ENCODE measurements around the gene WDHD1. TPM values are rescaled to one million over a fixed set of nuclear protein-coding genes. Genes with fewer than 3 reads are reported as not detected.

Gene WDHD1
- total RNA-seq, 4 donors from 2014 or later: 1.2 to 2.3 (median 1.9) TPM

DNA sequence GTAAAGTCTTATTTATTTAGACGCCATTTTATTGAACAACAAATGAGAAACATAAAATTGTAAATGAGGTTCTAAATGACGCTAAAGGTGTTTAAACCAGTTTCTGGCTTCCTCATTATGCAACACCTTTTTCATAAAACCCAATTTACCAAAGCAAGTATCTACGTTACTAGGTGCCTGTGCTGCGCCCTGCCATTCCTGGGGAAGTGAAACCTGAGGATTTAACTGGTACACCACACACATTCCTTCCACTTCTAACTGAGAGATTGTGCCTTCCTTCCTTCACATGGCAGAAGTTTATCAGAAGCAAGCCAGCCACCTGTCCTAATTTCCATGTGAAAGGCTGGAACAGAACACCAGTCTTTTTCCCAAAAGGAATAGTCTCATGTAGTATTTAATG lies 84.0 kb downstream of the WDHD1 start:
- WGBS, 2 donors: 92 to 96% methylated on average over 4 of the region's 4 CpGs

DNA sequence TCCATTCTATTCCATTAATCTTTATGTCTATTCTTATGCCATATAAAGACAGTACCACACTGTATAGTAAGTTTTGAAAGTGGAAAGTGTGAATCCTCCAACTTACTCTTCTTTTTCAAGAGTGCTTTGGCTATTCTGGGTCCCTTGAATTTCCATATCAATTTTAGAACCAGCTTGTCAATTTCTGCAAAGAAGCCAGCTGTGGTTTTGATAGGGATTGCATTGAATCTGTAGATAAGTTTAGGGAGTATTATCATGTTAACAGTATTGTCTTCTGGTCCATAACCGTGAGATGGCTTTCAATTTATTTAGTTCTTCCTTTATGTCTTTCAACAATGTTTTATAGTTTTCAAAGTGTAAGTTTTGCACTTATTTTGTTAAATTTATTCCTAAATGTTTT lies 90.1 kb downstream of the WDHD1 start:
- intact Hi-C loops (cut with DNase I): no loop called here
- Histone ChIP-seq H3K4me1 (no peaks in the 10 kb centered on the region), H3K4me3 (replicated peaks in 1 of 3) (no peak overlapping the region), H3K27ac (no peak overlapping the region), H3K9me3 (no peaks in the 10 kb centered on the region), H3K36me3 (no peaks in the 10 kb centered on the region), H3K27me3 (no peaks in the 10 kb centered on the region)
- no peak for DNase-seq
- WGBS, 2 donors: 98 to 100% methylated on average over 1 of the region's 1 CpG
- no peak for TF ChIP-seq CTCF (IDR thresholded peaks at IDR 0.05)
- TF ChIP-seq POLR2A (IDR thresholded peaks at IDR 0.05): no peak

More for the DNA sequence above, 84.0 kb downstream of the WDHD1 start:
- Histone ChIP-seq H3K27me3 (no peaks in the 10 kb centered on the region), H3K27ac (no peak overlapping the region), H3K36me3 (no peaks in the 10 kb centered on the region), H3K9me3 (no peaks in the 10 kb centered on the region), H3K4me1 (no peaks in the 10 kb centered on the region), H3K4me3 (replicated peaks in 1 of 3) (no peak overlapping the region)
- TF ChIP-seq CTCF (IDR thresholded peaks at IDR 0.05) (no peak), POLR2A (IDR thresholded peaks at IDR 0.05) (no peak)
- no peak for DNase-seq
- intact Hi-C loops (cut with DNase I): no loop called here

GRCh38 chr14:54935958-54936357 lies 90.9 kb downstream of the WDHD1 start:
- TF ChIP-seq POLR2A (IDR thresholded peaks at IDR 0.05): no peak
- no peak for TF ChIP-seq CTCF (IDR thresholded peaks at IDR 0.05)
- Histone ChIP-seq H3K4me3 (replicated peaks in 1 of 3) (no peak overlapping the region), H3K27me3 (no peaks in the 10 kb centered on the region), H3K9me3 (no peaks in the 10 kb centered on the region), H3K27ac (no peak overlapping the region), H3K36me3 (no peaks in the 10 kb centered on the region), H3K4me1 (no peaks in the 10 kb centered on the region)
- DNase-seq: no peak
- intact Hi-C loops (cut with DNase I): no loop called here
- WGBS, 2 donors: 97% methylated on average over 5 of the region's 5 CpGs

- no peak overlapping the region for H3K4me3 ChIP-seq (replicated peaks in 1 of 3)
- no peaks in the 10 kb centered on the region for H3K4me1 ChIP-seq
- 50% methylated on average over 2 of the region's 2 CpGs for WGBS, 2 donors
- intact Hi-C loops (cut with DNase I): no loop called here
- H3K27ac ChIP-seq: no peak overlapping the region
- no peaks in the 10 kb centered on the region for H3K36me3 ChIP-seq
- DNase-seq: no peak
- no peaks in the 10 kb centered on the region for H3K27me3 ChIP-seq
- H3K9me3 ChIP-seq: no peaks in the 10 kb centered on the region
- no peak for TF ChIP-seq CTCF (IDR thresholded peaks at IDR 0.05)
- TF ChIP-seq POLR2A (IDR thresholded peaks at IDR 0.05): no peak
Measured at GRCh38 chr14:54935100-54935499, 91.8 kb downstream of the WDHD1 start.

DNA sequence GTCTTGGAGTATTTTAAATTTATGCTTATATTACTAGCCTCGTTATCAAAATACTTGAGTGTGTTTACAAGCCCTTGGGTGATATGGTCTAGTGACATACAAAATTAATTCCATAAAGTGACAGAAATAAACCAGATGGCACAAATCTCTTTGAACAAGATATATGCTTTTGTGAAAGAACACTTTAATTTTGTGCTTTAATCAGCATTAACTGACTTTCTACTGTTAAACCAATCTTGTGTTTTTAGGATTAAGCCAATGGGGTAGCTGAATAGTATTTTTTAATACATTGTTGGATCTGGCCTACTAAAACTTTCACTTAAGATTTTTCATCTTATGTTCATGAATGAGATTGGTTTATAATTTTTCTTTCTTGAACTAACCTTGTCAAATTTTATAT lies 93.9 kb downstream of the WDHD1 start:
- H3K27ac ChIP-seq: no peak overlapping the region
- TF ChIP-seq CTCF (IDR thresholded peaks at IDR 0.05) (no peak), POLR2A (IDR thresholded peaks at IDR 0.05) (no peak)
- intact Hi-C loops (cut with DNase I): no loop called here
- H3K36me3 ChIP-seq: no peaks in the 10 kb centered on the region
- H3K4me3 ChIP-seq (replicated peaks in 1 of 3): no peak overlapping the region
- 87 to 95% methylated on average over 1 of the region's 1 CpG for WGBS, 2 donors
- no peaks in the 10 kb centered on the region for H3K4me1 ChIP-seq
- no peak for DNase-seq
- H3K9me3 ChIP-seq: no peaks in the 10 kb centered on the region
- H3K27me3 ChIP-seq: no peaks in the 10 kb centered on the region

Measured in thyroid gland (tissue), 4 donors.